Measurements from ENCODE around the gene NRP2. TPM values are rescaled to one million over a fixed set of nuclear protein-coding genes. Genes with fewer than 3 reads are reported as not detected.
A peak's percentile ranks its signal among the peaks of the same experiment; 100 is the strongest.

The NRP2 gene
- total RNA-seq, 1 donor from 2014 or later: 76.7 TPM

GRCh38 chr2:205800224-205800623 lies 117.9 kb downstream of the NRP2 start:
- DNase-seq (ENCODE audit: low read depth) (no peak), FAIRE-seq (no peak)
- TF ChIP-seq EZH2 (IDR thresholded peaks at IDR 0.05; ENCODE audit: insufficient read depth, low read length) (no peak), CTCF (IDR thresholded peaks at IDR 0.05; ENCODE audit: insufficient read depth, low read depth, low read length) (no peak)
- H3K4me2 ChIP-seq (ENCODE audit: low read length): no peak overlapping the region
- H3K36me3 Mint-ChIP-seq (ENCODE audit: low read depth, unreplicated experiment): peaks cover 7% of the 10 kb centered on the region
- H3K4me1 ChIP-seq (ENCODE audit: insufficient read depth, low read length): no peaks in the 10 kb centered on the region
- H3K4me3 Mint-ChIP-seq (ENCODE audit: unreplicated experiment): no peak overlapping the region
- no peaks in the 10 kb centered on the region for H3K79me2 ChIP-seq (ENCODE audit: insufficient read depth, low read length)
- no peak overlapping the region for H3K27ac ChIP-seq (ENCODE audit: low read depth, low read length)
- no peaks in the 10 kb centered on the region for H3K36me3 ChIP-seq (ENCODE audit: insufficient read depth, low read length)
- no peak overlapping the region for H3K27ac Mint-ChIP-seq (ENCODE audit: unreplicated experiment)
- H2AFZ ChIP-seq (ENCODE audit: low read depth, low read length): no peak overlapping the region
- no peak overlapping the region for H3K4me3 ChIP-seq (ENCODE audit: insufficient read depth, low read depth, low read length)
- H3K9ac ChIP-seq (ENCODE audit: low read length): no peak overlapping the region
- peaks cover 24% of the 10 kb centered on the region for H3K27me3 Mint-ChIP-seq (ENCODE audit: low read depth, unreplicated experiment)
- H3K27me3 ChIP-seq (ENCODE audit: insufficient read depth, low read length): no peaks in the 10 kb centered on the region
- peaks cover 15% of the 10 kb centered on the region for H3K9me3 Mint-ChIP-seq (ENCODE audit: unreplicated experiment)
- H3K4me1 Mint-ChIP-seq (ENCODE audit: low read depth, unreplicated experiment): no peaks in the 10 kb centered on the region
- no peaks in the 10 kb centered on the region for H3K9me3 ChIP-seq (ENCODE audit: insufficient read depth, low read depth, low read length)
- no peaks in the 10 kb centered on the region for H4K20me1 ChIP-seq (ENCODE audit: insufficient read depth, low read length)

DNA sequence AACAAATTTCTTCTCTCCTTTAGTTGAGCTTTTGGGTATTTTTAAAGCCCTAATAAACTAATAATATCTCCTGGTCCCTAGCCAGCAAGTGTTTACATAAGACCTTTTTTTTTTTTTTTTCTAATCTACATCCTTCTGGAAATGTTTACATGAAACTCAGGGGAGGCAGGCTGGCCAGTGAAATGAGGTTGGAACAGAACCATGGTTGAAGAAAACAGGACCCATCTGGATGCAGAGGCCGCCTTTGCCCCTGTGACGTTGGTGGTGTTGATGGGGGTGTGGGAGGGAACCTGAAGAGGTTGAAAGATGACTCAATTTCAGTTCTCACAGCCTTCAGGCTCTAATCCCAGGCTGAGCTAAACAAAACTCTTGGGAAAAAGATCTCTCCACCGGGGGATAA lies 118.5 kb downstream of the NRP2 start:
- peaks cover 7% of the 10 kb centered on the region for H3K36me3 Mint-ChIP-seq (ENCODE audit: low read depth, unreplicated experiment)
- H3K9me3 Mint-ChIP-seq (ENCODE audit: unreplicated experiment): peaks cover 15% of the 10 kb centered on the region
- Histone ChIP-seq H4K20me1 (ENCODE audit: insufficient read depth, low read length) (no peaks in the 10 kb centered on the region), H3K4me2 (ENCODE audit: low read length) (no peak overlapping the region), H2AFZ (ENCODE audit: low read depth, low read length) (no peak overlapping the region), H3K27me3 (ENCODE audit: insufficient read depth, low read length) (no peaks in the 10 kb centered on the region), H3K79me2 (ENCODE audit: insufficient read depth, low read length) (no peaks in the 10 kb centered on the region), H3K36me3 (ENCODE audit: insufficient read depth, low read length) (no peaks in the 10 kb centered on the region), H3K4me1 (ENCODE audit: insufficient read depth, low read length) (no peaks in the 10 kb centered on the region), H3K4me3 (ENCODE audit: insufficient read depth, low read depth, low read length) (no peak overlapping the region), H3K9me3 (ENCODE audit: insufficient read depth, low read depth, low read length) (no peaks in the 10 kb centered on the region), H3K27ac (ENCODE audit: low read depth, low read length) (no peak overlapping the region), H3K9ac (ENCODE audit: low read length) (no peak overlapping the region)
- no peak for FAIRE-seq
- no peaks in the 10 kb centered on the region for H3K4me1 Mint-ChIP-seq (ENCODE audit: low read depth, unreplicated experiment)
- no peak overlapping the region for H3K4me3 Mint-ChIP-seq (ENCODE audit: unreplicated experiment)
- no peak overlapping the region for H3K27ac Mint-ChIP-seq (ENCODE audit: unreplicated experiment)
- TF ChIP-seq CTCF (IDR thresholded peaks at IDR 0.05; ENCODE audit: insufficient read depth, low read depth, low read length) (no peak), EZH2 (IDR thresholded peaks at IDR 0.05; ENCODE audit: insufficient read depth, low read length) (no peak)
- DNase-seq (ENCODE audit: low read depth): peak; percentile 73
- peaks cover 30% of the 10 kb centered on the region for H3K27me3 Mint-ChIP-seq (ENCODE audit: low read depth, unreplicated experiment)

- H2AFZ ChIP-seq (ENCODE audit: low read depth, low read length): no peak overlapping the region
- H3K4me2 ChIP-seq (ENCODE audit: low read length): no peak overlapping the region
- TF ChIP-seq EZH2 (IDR thresholded peaks at IDR 0.05; ENCODE audit: insufficient read depth, low read length) (no peak), CTCF (IDR thresholded peaks at IDR 0.05; ENCODE audit: insufficient read depth, low read depth, low read length) (no peak)
- Mint-ChIP-seq H3K9me3 (ENCODE audit: unreplicated experiment) (peaks cover 15% of the 10 kb centered on the region), H3K27me3 (ENCODE audit: low read depth, unreplicated experiment) (peaks cover 34% of the 10 kb centered on the region), H3K36me3 (ENCODE audit: low read depth, unreplicated experiment) (peaks cover 7% of the 10 kb centered on the region), H3K4me3 (ENCODE audit: unreplicated experiment) (no peak overlapping the region), H3K27ac (ENCODE audit: unreplicated experiment) (no peak overlapping the region), H3K4me1 (ENCODE audit: low read depth, unreplicated experiment) (no peaks in the 10 kb centered on the region)
- no peak overlapping the region for H3K27ac ChIP-seq (ENCODE audit: low read depth, low read length)
- no peaks in the 10 kb centered on the region for H3K27me3 ChIP-seq (ENCODE audit: insufficient read depth, low read length)
- no peaks in the 10 kb centered on the region for H3K9me3 ChIP-seq (ENCODE audit: insufficient read depth, low read depth, low read length)
- no peaks in the 10 kb centered on the region for H4K20me1 ChIP-seq (ENCODE audit: insufficient read depth, low read length)
- H3K4me3 ChIP-seq (ENCODE audit: insufficient read depth, low read depth, low read length): no peak overlapping the region
- H3K4me1 ChIP-seq (ENCODE audit: insufficient read depth, low read length): no peaks in the 10 kb centered on the region
- no peaks in the 10 kb centered on the region for H3K79me2 ChIP-seq (ENCODE audit: insufficient read depth, low read length)
- peak; percentile 51 for DNase-seq (ENCODE audit: low read depth)
- no peaks in the 10 kb centered on the region for H3K36me3 ChIP-seq (ENCODE audit: insufficient read depth, low read length)
- H3K9ac ChIP-seq (ENCODE audit: low read length): no peak overlapping the region
- FAIRE-seq: no peak
Observed at GRCh38 chr2:205802065-205802464, 119.8 kb downstream of the NRP2 start.

Data from astrocyte (in vitro differentiated cells and primary cell).